IPS-11a (cell line): Measurements from ENCODE around the gene PRDM12.
A peak's percentile ranks its signal among the peaks of the same experiment; 100 is the strongest.
"Not testable (repeated sequence)": the region's sequence is repeated elsewhere in the genome, so short reads cannot be mapped to it uniquely, and the experiment has no call there.

Source experiments
- H3K4me3 ChIP-seq: one replicate; pipeline ENCODE4 v1.5.1; 2013; ENCODE audit warnings: low read depth, low read length, control low read depth

Gene PRDM12

GRCh38 chr9:130663258-130663976 lies 977 bp upstream of the PRDM12 start:
- no peak overlapping the region for H3K4me3 ChIP-seq

GRCh38 chr9:130663977-130664250 lies 480 bp upstream of the PRDM12 start:
- H3K4me3 ChIP-seq, result peak overlapping the region; percentile 17

DNA sequence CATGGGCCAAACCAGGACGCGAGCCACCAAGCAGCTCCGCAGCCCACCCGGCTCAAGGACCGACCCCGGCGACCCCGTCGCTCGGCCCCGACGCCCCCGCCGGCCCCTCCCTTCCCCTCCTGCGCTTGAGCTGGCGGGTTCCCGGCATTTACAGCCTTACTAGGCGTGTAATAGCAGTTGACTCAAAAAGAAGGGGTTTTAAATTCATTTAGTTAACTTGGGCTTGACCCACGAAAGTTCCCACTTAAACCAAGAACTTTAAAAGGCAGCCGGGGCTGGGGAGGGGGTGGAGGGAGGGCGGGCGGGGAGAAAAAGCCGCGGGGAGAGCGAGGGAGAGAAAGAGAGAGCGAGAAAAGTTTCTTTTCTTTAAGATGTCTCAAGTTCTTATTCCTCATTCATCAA lies 636 bp downstream of the PRDM12 start:
- no peak overlapping the region for H3K4me3 ChIP-seq

DNA sequence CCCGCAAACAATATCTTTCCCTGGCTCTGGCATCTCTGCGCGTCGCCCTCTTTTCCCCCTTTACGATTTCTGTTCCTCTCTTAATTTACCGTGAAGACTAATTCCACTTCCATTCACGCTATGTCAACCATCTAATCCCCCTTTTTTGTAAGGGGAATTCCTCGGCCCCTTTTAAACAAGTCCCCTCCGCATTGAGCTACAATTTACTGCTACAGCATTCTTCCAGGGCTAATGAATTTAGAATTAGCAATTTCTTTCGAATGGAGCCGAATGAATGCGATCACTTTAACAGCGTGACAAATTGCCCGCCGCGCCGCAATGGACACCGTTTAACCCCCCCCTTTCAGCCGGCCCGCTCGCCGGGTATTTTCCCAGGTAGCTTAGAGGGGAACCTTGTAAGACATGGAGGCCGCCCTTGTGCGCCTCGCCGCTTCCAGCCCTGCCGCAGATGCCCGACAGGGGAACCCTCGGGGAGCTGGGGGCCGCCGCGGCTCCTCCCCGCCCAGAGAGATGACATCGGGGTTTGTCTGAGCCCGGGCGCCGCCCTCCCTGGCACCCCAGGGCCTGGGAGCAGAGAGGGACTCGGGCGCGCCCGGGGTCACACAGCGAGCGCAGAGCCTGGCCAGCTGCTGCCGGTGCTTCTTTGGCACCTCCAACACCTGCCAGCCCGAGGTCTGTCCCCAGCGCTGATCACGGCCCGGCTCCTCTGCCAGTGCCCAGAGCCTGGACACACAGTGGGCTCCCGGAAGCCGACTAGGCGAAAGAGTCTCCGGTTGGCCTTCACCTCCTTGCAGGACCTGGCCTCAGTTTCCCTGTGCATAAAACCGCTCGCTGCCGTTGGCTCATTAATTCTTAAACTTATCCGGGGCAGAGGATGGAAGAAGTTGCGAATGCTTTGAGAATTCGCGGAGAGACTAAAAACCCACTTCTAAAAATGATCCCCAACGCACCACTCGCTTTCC lies 1.3 kb downstream of the PRDM12 start:
- no peak overlapping the region for H3K4me3 ChIP-seq

GRCh38 chr9:130666393-130667119 lies 2.2 kb downstream of the PRDM12 start:
- no peak overlapping the region for H3K4me3 ChIP-seq

GRCh38 chr9:130667120-130667435 lies 2.7 kb downstream of the PRDM12 start:
- no peak overlapping the region for H3K4me3 ChIP-seq

- no peak overlapping the region for H3K4me3 ChIP-seq
Observed at GRCh38 chr9:130668196-130668595, 3.8 kb downstream of the PRDM12 start.

DNA sequence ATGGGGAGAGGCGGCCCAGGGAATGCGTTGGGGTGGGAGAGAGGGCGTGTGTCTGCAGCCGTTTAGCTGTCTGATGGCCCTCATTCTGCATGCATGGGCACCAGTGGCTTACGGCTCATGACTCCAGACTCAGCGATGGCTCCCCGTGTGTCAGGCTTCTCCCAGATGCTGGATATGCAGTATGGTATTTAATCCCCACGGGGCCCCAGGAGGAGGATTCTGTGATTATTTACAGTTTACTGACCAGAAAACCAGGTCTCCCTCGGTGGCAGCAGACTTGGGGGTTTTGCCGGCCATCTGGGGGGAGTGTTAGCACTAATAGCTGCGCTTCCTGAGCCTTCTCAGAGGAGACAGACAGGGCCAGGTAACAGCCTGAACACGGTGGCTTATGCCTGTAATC lies 4.3 kb downstream of the PRDM12 start:
- no peak overlapping the region for H3K4me3 ChIP-seq

- H3K4me3 ChIP-seq, result no peak overlapping the region
Observed at GRCh38 chr9:130669965-130670364, 5.6 kb downstream of the PRDM12 start.

DNA sequence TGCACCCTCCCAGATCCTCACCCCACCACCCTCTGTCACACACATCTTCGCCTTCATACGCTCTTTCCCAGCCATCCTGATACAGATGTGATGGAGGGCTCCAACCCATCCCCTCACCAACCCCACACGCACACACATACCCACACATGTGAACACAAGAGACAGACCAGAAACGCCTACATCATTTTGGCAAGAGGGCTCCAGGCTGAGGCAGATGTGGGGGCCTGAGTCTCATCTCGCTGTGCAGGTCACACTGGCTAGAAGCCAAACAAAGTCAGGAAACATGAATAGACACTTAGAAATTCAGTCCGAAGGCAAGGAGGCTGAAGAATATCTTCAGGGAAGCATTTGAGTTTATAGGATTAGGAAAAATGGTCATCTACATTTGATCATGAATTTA lies 6.2 kb downstream of the PRDM12 start:
- H3K4me3 ChIP-seq, result no peak overlapping the region

GRCh38 chr9:130672466-130672865 lies 8.1 kb downstream of the PRDM12 start:
- H3K4me3 ChIP-seq, result no peak overlapping the region

GRCh38 chr9:130672933-130673615 lies 8.7 kb downstream of the PRDM12 start:
- H3K4me3 ChIP-seq, result no peak overlapping the region

GRCh38 chr9:130675396-130675795 lies 11.0 kb downstream of the PRDM12 start:
- H3K4me3 ChIP-seq, result no peak overlapping the region

DNA sequence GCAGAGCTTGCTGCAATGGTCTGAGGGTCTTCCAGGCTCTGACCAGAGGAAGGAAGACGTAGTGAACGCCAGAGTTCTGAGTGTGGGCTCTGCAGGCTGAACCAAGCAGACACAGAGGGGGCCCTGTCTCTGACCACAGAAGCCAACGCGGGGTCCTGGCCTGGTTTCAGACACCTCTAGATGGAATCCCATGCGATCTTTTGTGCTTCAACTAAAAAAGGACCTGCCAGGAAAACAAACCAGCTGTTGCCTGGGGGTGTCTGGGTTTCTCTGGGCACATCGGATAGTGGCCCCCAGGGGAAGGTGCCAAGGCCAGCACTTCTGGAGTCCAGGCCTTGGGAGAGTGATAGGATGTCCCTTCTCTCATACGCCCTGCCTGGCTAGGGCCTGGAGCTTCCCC lies 12.9 kb downstream of the PRDM12 start:
- no peak overlapping the region for H3K4me3 ChIP-seq

DNA sequence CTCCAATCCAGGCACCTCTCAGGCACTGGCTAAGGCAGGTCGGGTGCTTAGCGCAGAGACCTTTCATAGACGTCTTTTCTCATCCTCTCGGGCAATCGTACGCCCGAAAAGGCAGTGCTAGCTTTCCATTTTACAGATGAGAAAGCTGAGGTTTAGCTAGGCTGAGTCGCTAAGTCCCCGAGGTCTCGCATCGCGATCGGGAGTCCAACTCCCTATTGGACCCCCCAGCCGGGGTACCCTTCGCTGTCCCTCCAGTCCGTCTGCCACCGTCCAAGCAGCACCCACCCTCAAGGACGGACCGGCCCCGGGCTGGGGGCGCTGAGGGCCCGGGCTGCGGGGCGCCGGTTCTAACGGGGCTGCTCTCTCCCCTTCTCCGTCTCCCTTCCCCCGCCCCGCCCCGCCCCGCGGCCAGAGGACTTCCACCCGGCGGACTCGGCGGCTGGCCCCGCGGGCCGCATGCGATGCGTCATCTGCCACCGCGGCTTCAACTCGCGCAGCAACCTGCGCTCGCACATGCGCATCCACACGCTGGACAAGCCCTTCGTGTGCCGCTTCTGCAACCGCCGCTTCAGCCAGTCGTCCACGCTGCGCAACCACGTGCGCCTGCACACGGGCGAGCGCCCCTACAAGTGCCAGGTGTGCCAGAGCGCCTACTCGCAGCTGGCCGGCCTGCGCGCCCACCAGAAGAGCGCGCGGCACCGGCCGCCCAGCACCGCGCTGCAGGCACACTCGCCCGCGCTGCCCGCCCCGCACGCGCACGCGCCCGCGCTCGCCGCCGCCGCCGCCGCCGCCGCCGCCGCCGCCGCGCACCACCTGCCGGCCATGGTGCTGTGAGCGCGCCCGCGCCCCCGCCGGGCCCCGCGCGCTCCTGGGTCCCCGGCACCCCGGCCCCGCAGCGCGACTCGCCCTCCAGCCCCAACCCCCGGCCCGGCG lies 16.7 kb downstream of the PRDM12 start:
- H3K4me3 ChIP-seq, result peak overlapping the region; percentile 50

GRCh38 chr9:130681769-130682420 lies 17.5 kb downstream of the PRDM12 start:
- H3K4me3 ChIP-seq, result peak overlapping the region; percentile 45

DNA sequence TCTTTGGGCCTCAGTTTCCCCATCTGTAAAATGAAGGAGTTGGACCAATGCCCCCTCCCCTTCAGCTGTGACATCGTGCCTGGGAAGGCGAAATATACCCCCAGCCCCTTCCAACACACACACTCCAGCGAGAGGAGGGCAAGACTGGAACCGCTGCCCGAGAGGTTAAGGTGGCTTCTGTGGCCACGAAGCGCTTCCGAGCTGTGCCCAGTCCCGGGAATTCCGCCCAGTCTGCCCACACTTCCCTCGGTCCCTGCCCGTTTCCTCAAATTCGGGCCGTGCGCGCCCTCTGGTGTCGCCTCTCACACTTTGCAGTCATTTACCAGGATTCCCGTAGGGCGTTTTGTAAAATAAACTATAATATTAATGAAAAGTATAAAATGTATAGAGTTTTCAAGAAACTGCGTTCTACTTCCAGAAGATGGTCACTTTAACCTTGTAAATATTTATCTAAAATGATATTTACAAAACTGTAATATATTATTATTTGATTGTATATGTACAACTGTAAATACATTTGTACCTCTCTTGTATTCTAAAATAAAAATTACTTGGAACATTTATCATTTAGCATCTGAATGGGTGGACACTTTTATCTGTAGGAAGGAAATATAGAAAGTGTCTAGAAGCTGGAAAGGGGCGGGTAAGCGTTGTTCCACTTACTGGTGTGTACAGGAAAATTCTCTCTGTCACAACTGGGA lies 18.2 kb downstream of the PRDM12 start:
- no peak overlapping the region for H3K4me3 ChIP-seq

- H3K4me3 ChIP-seq, result no peak overlapping the region
Observed at GRCh38 chr9:130685104-130685503, 20.7 kb downstream of the PRDM12 start.

DNA sequence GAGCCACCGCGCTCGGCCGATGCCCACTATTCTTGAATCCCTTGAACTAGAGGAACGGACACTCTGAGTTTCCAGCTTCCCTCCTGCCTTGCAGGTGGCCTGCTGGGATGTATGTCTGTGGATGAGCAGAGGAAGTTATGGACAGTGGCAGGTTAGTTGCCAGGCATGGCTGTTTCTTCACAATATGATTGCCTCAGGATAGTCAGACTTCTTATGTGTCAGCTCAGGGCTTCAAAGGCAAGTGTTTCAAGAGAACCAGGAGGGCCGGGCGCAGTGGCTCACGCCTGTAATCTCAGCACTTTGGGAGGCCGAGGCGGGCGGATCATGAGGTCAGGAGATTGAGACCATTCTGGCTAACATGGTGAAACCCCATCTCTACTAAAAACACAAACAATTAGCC lies 21.6 kb downstream of the PRDM12 start:
- H3K4me3 ChIP-seq, result not testable (repeated sequence)
